Suprapubic skin (tissue), 4 donors: Measurements from ENCODE around the gene PRKCG. TPM values are rescaled to one million over a fixed set of nuclear protein-coding genes. Genes with fewer than 3 reads are reported as not detected.
A peak's percentile ranks its signal among the peaks of the same experiment; 100 is the strongest.

Experiments
- DNase-seq, 2 donors: peaks; one replicate each; pipeline ENCODE4 v3.0.0-alpha.2; 2019; ENCODE audit warnings: low spot score in 2 of 2
- H3K27ac ChIP-seq: fragments of 200-600 bp; sonication (generic); one replicate; pipeline ENCODE4 v1.5.1; 2019
- H3K27me3 ChIP-seq: fragments of 200-600 bp; sonication (generic); one replicate; pipeline ENCODE4 v1.5.1; 2019
- H3K36me3 ChIP-seq: fragments of 200-600 bp; sonication (generic); one replicate; pipeline ENCODE4 v1.5.1; 2019
- H3K4me1 ChIP-seq: fragments of 200-600 bp; sonication (generic); one replicate; pipeline ENCODE4 v1.5.1; 2019
- H3K4me3 ChIP-seq: fragments of 200-600 bp; sonication (generic); one replicate; pipeline ENCODE4 v1.5.1; 2019; ENCODE audit warnings: mild to moderate bottlenecking
- H3K9me3 ChIP-seq: fragments of 200-600 bp; sonication (generic); one replicate; pipeline ENCODE4 v1.5.1; 2019
- CTCF ChIP-seq, 2 donors: fragments of 200-600 bp in 1 of 2; fragments of 450-650 bp in 1 of 2; sonication (generic) in 1 of 2; IDR thresholded peaks; one replicate each; pipeline ENCODE4 v1.5.1; 2016 to 2019; ENCODE audit warnings: antibody characterized with exemption in 2 of 2, mild to moderate bottlenecking in 1 of 2, moderate library complexity in 1 of 2
- EP300 ChIP-seq: sonication (generic); formaldehyde crosslinking; IDR thresholded peaks from one replicate; pipeline ENCODE4 v1.6.1; 2017; ENCODE audit warnings: antibody characterized with exemption
- POLR2A ChIP-seq, 2 donors: fragments of 450-650 bp; IDR thresholded peaks; one replicate each; pipeline ENCODE4 v1.6.1; 2017; ENCODE audit warnings: antibody characterized with exemption in 2 of 2, mild to moderate bottlenecking in 2 of 2, moderate library complexity in 2 of 2
- POLR2AphosphoS5 ChIP-seq, 3 donors: sonication (generic); formaldehyde crosslinking; IDR thresholded peaks; one replicate each; pipeline ENCODE4 v1.6.1; 2017; ENCODE audit warnings: antibody characterized with exemption in 3 of 3
- WGBS: methylation state at CpG from one replicate; pipeline ENCODE4 v1.1.5; 2018; 5-methylcytosine and 5-hydroxymethylcytosine counted together
- total RNA-seq, 4 donors: library from RNA; depleted of rRNA; stranded (reverse); fragments of >200 nt; gene quantifications; one replicate each; pipeline ENCODE4 v1.1.0, GENCODE V29; 2016

PRKCG gene
- total RNA-seq, 4 donors from 2014 or later, result not detected

- DNase-seq, result no peak
- peaks cover 31% of the 10 kb centered on the region for H3K4me1 ChIP-seq
- H3K9me3 ChIP-seq, result no peaks in the 10 kb centered on the region
- no peak overlapping the region for H3K27ac ChIP-seq
- no peaks in the 10 kb centered on the region for H3K36me3 ChIP-seq
- peaks cover 58% of the 10 kb centered on the region for H3K27me3 ChIP-seq
- WGBS, result 24% methylated on average over 6 of the region's 6 CpGs
- H3K4me3 ChIP-seq, result no peak overlapping the region
- TF ChIP-seq POLR2AphosphoS5 (IDR thresholded peaks at IDR 0.05) (no peak), EP300 (no peak), POLR2A (IDR thresholded peaks at IDR 0.05) (no peak), CTCF (IDR thresholded peaks at IDR 0.05) (no peak)
Observed at GRCh38 chr19:53880711-53881481, 1.1 kb upstream of the PRKCG start.

- no peaks in the 10 kb centered on the region for H3K9me3 ChIP-seq
- no peak for TF ChIP-seq EP300
- TF ChIP-seq CTCF (IDR thresholded peaks at IDR 0.05), result no peak
- TF ChIP-seq POLR2AphosphoS5 (IDR thresholded peaks at IDR 0.05), result no peak
- TF ChIP-seq POLR2A (IDR thresholded peaks at IDR 0.05), result no peak
- 6% methylated on average over 13 of the region's 18 CpGs for WGBS
- peaks cover 61% of the 10 kb centered on the region for H3K27me3 ChIP-seq
- H3K4me1 ChIP-seq, result peaks cover 31% of the 10 kb centered on the region
- H3K36me3 ChIP-seq, result no peaks in the 10 kb centered on the region
- peak overlapping the region; percentile 40 for H3K4me3 ChIP-seq
- no peak for DNase-seq
- H3K27ac ChIP-seq, result no peak overlapping the region
Observed at GRCh38 chr19:53882391-53883050, 524 bp downstream of the PRKCG start.

GRCh38 chr19:53883231-53883661 lies 1.2 kb downstream of the PRKCG start:
- no peak overlapping the region for H3K27ac ChIP-seq
- DNase-seq, result no peak
- H3K4me1 ChIP-seq, result peaks cover 31% of the 10 kb centered on the region
- WGBS, result 2% methylated on average over 9 of the region's 19 CpGs
- H3K36me3 ChIP-seq, result no peaks in the 10 kb centered on the region
- H3K4me3 ChIP-seq, result no peak overlapping the region
- TF ChIP-seq POLR2AphosphoS5 (IDR thresholded peaks at IDR 0.05), result no peak
- TF ChIP-seq POLR2A (IDR thresholded peaks at IDR 0.05), result no peak
- TF ChIP-seq EP300, result no peak
- TF ChIP-seq CTCF (IDR thresholded peaks at IDR 0.05), result no peak
- peaks cover 61% of the 10 kb centered on the region for H3K27me3 ChIP-seq
- no peaks in the 10 kb centered on the region for H3K9me3 ChIP-seq

- TF ChIP-seq POLR2AphosphoS5 (IDR thresholded peaks at IDR 0.05), result no peak
- TF ChIP-seq EP300, result no peak
- TF ChIP-seq POLR2A (IDR thresholded peaks at IDR 0.05), result no peak
- no peak for TF ChIP-seq CTCF (IDR thresholded peaks at IDR 0.05)
- peaks cover 61% of the 10 kb centered on the region for H3K27me3 ChIP-seq
Observed at GRCh38 chr19:53883741-53884140, 1.7 kb downstream of the PRKCG start.

GRCh38 chr19:53884256-53884655 lies 2.3 kb downstream of the PRKCG start:
- Histone ChIP-seq H3K36me3 (no peaks in the 10 kb centered on the region), H3K4me1 (peaks cover 23% of the 10 kb centered on the region), H3K4me3 (no peak overlapping the region), H3K27ac (no peak overlapping the region), H3K27me3 (peaks cover 58% of the 10 kb centered on the region), H3K9me3 (no peaks in the 10 kb centered on the region)
- TF ChIP-seq POLR2AphosphoS5 (IDR thresholded peaks at IDR 0.05) (no peak), POLR2A (IDR thresholded peaks at IDR 0.05) (no peak), EP300 (no peak), CTCF (IDR thresholded peaks at IDR 0.05) (no peak)
- WGBS, result 32% methylated on average over 12 of the region's 12 CpGs
- DNase-seq, result no peak

More at GRCh38 chr19:53883741-53884140, 1.7 kb downstream of the PRKCG start:
- peaks cover 28% of the 10 kb centered on the region for H3K4me1 ChIP-seq
- H3K36me3 ChIP-seq, result no peaks in the 10 kb centered on the region
- H3K4me3 ChIP-seq, result no peak overlapping the region
- H3K27ac ChIP-seq, result no peak overlapping the region
- no peaks in the 10 kb centered on the region for H3K9me3 ChIP-seq
- 31% methylated on average over 10 of the region's 11 CpGs for WGBS
- DNase-seq, result no peak
